ENCODE data around the gene AUTS2.

AUTS2 gene

DNA sequence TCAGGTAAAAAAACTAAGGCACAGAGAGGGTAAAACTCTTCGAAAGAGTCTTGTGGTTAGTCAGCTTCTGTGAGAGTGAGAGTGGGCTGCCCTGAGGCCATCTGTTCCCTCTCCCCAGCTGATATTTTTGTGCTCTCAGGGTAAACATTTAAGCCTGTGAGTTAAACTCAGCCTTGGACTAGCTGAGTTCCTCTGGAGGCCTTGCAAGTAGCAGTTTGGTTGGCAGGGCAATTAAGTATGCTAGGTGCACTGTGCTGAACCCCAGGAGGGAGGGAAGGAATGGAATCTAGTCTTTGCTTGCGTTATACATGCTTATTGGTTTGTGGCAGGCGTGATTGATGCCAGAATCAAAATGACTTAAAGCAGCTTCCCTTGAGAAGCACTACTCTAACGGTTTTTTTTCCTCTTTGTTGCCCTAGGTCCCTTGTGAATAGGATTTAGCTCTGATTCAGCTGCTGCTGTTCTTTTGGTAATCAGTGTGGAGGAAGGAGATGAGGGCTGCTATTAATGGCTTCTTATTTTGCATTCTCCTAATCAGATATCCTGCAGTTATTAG, 140.2 kb downstream of the AUTS2 start:
- no peak for DNase-seq

DNA sequence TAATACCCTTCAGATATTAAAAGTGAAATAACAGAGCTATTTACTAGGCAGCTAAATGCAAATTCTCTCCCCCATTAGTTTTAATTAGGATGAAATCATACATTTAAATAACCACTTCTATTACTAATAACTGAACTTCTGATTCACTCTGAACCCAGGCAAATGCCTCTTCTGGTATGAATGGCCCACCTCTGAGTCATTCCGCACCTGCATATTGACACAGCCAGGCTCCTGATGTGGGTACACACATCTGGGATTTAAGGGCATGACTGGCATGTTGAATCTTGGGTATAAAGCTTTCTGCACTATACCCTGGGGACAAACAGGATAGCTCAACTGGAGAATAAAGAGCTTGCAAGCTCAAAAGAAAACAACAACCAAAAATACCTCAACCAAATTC, 140.9 kb downstream of the AUTS2 start:
- no peak for DNase-seq

DNA sequence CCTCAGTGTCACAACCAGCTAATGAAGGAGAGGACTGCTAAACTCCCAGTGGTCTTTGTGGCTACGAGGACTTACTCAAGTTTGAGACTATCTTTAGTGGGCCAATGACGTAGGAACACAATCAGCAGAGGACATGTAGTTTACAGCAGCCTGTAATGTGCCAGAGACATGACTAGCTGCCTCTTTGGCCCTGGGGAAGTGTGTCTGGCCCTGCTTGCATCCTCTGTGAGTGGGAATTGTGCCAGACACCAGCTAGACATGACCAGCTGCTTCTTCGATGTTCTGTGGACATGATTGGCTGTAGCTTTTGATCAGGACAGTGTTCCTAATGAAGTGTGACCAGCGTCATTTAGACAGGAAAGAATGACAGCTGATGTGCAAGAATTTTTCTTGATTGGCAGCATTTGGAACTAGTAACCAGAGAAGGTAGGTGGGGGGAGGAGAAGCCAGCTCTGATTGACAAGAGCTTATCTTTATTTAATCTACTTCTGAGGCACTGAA, 141.7 kb downstream of the AUTS2 start:
- DNase-seq: no peak

DNA sequence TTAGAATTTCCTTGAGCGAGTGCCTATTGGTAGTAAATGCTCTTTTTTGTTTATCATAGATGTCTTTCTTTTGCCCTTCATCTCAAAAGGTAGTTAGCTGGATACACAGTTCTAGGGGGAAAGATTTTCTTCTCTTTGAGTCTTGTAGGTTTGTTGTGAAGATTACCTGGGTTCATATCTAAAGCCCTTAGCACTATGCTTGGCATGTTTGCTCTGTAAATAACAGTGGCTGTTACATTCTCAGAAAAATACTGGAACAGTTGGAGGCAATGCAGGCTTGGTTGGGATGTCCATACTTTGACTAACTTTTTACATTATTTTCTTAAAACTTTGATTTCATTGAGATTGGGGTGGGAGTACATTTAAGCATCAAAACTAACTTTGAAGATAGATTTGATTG, 144.0 kb downstream of the AUTS2 start:
- DNase-seq: no peak

DNA sequence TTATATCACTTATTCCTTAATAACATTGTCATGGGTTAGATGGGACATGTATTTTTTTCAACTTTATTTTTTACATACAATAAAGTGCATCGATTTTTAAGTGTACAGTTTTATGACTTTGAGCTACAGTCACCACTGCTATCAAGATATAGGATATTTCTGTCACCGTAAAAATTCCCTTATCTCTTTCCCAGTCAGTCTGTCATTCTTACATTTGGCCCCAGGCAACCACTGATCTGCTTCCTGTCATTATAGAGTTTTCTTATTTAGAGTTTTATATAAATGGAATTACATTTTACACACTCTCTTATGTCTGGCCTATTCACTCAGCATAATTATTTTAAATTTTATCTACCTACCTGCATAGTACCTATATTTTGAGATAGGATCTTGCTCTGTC, 145.2 kb downstream of the AUTS2 start:
- no peak for DNase-seq

DNA sequence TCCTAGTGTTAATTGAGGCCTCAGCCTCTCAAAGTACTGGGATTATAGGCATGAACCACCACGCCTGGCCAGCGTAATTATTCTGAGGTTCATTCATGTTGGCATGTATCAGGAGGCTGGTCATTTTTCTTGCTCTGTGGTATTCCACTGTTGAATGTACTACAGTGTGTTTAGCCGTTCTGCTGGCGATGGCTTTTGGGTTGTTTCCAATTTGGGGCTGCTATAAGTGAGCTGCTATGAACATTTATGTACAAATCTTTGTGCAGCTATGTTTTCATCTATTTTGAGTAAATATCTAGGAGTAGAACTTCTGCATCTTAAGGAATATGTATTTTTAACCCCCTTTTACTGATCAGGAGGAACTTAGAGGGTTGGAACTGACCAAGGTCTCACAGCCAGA, 145.8 kb downstream of the AUTS2 start:
- DNase-seq: no peak

DNA sequence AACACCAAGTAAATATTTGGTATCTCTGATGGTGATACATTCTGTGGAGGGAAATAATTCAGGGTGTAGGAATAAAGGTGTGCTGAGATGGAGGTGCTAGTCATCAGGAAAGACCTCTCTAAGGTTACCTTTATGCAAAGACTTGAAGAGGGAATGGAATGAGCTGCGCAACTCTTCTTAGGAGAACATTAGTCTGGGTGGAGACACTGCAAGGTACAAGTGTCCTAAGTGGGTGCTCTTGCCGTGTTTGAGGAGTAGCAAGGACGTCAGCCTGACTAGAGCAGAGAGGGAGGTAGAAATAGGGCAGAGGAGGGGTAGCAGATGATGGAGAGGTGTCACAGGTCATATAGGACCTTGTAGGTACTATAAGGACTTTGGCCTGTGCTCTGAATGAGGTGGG, 148.1 kb downstream of the AUTS2 start:
- DNase-seq: no peak

DNA sequence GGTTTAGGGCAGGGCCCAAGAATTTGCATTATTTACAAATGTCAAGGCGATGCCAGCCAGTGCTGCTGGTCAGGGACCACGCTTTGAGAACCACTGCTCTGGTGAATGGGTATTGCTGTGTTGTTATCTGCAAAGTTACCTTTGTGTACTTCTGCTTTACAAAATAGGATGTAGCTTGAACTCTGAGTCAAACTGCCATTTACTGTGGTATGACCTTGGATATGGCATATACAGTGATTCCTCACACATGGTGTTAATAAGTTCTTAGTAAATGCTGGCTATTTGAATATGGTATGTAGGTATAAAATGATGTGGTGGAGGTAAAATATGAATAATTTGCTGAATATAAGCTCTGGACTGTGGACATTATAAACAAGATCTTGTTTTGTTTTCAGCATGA, 148.9 kb downstream of the AUTS2 start:
- DNase-seq: no peak

DNA sequence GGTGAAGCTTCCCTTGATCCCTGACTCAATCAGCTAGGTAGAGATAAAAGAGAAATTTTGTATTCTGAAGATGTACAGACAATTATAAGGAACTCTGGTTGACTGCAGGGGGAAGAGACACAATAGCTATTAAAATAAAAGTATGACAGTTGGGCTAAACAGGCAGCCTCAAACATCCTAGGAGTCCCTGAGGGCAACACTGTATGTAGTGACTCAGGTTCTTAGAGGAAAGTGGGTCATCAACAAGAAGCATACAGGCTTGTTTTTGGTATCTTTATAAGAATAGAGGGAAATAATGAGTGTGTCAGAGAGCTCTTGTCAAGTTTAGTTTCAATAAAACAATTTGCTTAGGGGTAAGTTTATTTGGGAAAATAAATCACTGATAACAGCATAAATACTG, 150.3 kb downstream of the AUTS2 start:
- no peak for DNase-seq

DNA sequence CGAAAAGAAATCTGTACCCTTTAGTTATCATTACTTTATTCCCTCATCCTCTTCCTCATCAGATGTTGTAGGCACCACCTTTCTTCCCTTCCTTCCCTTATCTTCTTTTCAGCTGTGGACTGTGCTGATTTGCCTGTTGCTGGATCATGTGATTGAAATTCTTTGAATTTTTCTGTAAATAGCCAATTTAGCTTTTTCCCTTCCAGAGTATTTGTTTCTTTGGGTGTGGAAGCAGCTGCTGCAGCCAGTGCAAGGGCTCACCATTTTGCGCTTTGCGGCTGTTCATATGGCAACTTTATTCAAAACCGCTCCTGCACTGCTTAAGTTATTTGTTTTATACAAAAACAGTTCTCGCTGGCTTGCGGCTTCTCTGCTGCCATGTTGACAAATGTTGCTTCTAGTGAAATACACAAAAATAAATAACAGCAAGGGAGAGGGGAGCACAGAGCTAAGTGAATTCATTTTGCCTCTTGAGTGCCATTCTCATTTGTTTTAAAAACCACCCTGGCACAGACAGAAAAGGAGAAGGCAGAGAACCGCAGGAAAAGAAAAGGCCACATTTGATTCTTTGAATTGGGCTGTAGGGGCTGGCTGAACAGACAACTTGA, 151.2 kb downstream of the AUTS2 start:
- DNase-seq: no peak

DNA sequence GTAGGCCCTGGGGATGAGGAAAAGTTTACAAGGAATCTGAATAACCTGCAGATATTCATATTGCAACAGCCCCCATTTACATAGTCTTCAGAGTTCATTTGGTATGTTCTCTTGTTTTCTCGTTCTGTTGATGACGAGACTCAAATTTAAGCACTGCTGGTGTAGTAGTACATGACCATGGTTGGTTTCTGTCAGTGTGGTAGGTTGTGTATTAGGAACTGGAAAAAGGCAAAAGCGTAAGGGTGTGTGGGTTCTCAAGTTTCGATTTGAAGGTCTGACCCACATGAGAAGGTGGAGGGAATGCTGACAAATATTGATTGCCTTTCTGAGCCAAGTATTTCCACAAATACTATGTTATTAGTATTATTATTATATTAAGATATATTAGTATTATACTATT, 151.7 kb downstream of the AUTS2 start:
- no peak for DNase-seq

DNA sequence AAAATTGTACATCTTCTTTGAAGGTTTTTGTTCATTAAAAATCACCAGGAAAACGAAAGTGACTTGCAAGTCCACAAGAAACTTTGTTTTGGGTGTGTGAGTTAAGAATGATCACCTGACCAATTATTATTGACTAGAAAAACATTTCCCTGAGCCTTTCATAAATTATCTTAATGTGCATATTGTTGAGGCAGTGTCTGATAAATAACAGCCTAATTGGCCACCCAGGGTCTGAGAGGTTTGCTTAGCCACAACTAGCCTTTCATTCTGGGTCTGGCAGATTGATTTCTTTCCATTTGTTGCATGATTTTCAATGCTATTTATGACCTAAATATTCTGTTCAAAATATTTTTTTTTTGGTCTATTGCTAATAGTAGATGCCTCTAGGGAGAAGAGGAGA, 152.8 kb downstream of the AUTS2 start:
- DNase-seq: no peak

DNA sequence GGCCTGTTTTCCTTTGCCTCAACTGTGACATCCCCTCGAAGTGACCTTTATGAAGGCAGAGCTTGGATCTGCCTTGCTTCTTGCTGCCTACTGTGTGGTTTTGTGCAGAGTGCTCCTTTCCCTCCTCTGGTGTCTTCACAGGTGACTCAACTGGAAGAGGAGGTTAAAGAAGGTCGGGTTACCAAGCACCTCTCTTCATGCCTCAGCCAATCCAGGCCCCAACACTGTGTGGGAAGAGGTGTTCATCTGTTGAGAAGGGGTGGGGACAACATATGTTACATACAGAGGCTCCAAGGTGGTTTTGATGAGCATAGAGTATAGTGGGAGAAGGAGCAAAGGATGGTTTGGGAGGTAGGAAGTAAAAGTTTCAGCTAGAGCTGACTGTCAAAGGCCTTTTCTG, 155.7 kb downstream of the AUTS2 start:
- no peak for DNase-seq

DNA sequence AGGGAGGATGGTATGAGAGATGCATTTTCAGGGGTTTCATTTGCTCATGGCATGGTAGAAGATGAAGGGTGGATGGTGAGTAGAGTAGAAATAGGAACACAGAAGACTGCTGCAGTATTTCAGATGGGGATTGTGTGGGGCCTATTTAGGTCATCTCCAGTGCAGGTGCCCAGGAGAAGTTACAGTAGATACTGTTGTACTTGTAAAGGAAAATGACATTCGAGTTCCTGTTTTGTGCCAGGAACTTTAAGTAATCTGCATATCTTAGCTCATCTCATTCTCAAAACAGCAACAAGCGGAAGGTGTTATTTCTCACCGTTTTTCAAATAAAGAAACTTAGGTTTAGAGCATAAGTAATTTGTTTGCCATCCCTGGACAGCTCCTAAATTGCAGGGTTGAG, 156.2 kb downstream of the AUTS2 start:
- no peak for DNase-seq

DNA sequence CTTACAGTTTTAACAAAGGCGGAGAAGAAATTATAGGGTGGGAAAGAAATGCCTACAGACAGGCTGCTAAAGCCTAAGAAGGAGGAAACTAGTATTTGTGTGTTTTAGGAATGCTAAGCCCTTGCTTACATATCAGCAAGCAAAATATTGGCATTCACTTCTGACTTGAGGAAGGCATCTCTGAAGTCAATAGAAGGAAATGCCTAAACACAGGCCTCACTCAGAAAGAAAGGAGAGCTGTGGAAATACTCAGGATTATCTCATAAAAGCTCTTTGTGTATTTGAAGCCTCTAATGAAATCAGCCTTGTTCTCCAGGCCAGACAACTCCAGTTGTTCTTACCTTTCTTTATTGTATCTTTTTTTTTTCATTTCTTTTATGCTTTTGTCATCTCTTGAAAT, 158.0 kb downstream of the AUTS2 start:
- no peak for DNase-seq

DNA sequence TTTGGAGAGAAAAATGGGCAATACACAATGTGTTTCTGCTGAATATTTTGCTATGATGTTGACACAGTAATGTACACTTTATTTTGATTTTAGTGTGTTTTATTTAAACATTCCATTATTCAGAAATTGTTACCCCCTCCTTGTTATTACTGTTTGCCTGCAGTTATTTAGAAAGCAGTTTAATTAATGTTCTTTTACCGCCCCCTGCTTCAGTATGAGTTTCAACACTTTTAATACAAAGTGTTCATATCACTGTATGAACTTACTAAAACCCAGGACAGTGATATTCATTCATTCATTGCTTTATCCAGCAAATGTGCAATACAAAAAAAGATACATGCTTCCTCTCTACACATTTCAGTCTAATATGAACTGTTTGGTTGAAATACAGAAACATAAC, 159.3 kb downstream of the AUTS2 start:
- DNase-seq: no peak

DNA sequence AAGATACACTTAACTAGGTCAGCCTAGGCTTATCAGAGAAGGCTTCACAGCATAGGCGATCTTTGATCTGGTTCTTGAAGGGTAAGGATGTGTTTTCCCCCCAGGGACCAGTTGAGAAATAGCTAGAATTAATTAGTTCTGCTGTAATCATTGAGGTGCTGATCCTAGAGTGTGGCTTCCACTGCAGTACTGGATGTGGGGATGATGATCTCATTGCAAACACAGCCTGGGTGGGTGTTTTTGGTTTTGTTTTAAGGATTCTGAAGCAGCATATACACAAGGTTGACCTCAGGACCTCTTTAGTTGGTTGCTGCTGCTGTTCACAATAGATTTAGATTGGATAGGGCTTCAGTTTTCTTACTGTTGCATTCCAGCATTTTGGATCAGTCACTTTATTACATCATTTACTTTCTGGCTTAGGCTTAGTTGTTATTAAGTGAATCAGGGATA, 159.7 kb downstream of the AUTS2 start:
- no peak for DNase-seq

DNA sequence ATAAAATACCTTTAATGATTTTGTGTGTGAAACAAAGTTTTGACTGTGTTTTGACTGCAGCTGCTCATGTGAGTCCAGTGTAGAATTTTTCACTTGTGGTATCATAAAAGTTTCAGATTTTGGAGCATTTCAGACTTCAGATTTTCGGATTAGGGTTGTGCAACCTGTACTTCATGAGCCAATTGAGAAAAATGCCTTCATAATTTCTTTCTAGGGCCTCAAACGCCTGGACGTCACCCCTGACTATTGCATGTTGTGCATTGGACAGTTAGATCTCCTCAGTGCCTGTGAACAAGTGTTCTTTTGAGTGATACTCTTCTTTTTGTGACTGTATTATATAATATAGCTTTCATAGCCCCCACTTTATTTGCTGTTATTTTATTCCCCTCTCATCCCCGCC, 161.1 kb downstream of the AUTS2 start:
- no peak for DNase-seq

DNA sequence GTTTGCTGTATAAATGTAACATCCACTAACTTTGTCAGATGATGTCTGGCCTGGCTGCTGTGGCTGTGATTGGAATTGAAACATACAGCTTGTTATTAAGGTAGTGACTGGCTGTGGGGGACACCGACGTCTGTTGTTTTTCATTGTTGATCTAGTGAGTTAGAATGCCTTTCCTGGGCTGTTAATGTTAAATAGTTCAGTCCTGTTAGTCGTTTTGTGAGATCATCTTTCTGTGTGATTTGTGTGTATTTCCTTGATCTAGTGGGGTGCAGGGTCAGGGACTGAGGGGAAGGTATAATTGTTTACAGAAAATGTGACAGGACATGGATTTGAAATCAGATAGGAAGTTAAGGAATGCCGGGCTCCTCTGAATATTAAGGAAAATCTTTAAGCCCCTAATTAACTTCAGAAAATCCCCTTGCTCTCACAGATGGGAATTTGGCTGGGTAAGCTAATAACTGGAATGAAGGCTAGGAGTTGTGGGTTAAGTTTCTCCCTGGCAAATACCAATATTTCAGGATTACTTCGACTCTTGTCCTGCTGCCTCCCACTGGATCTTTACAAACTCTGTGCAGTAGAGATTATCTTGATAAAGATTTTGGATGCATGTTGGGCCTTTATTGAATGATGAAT, 163.1 kb downstream of the AUTS2 start:
- no peak for DNase-seq

DNA sequence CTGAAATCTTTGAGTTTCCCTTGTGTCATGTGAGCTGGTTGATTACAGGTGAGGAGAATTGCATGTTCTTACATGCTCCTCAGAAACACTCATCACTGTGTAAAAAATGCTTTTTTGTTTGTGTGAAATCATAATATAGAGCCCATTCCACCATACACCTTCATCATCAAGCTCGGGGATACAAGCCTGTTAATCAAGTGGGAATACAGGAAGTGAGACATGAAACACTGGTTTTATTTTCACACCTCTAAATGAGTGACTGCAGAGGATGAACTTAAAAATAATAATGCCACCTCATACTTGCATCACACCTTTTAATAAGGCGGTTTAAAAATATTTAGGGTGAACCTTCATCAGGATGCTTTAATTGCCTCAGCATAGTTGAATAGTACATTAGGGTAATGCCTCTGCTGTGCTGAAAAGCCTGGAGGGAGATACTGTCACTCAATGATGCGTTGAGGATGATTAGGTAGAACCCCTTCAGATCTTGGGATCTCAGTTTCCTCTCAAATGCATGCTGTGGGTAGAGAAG, 164.6 kb downstream of the AUTS2 start:
- DNase-seq: no peak

DNA sequence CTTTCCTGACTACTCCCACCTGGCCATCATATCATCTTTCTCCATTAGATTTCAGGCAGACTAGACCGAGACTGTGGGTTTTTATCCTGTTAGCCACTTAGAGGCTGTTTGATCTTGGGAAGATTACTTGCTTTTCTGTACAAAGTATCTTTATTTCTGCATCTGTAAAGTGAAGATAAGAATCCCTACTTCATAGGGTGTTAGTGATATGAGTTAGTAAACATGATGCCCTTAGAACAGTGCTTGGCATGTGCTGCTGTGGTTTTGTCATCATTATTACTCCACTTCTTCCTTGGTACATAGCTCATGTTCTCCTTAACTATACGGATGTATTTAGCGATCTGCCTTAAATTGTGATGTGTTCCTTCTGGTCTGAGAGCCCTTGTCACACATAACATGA, 165.2 kb downstream of the AUTS2 start:
- DNase-seq: no peak

DNA sequence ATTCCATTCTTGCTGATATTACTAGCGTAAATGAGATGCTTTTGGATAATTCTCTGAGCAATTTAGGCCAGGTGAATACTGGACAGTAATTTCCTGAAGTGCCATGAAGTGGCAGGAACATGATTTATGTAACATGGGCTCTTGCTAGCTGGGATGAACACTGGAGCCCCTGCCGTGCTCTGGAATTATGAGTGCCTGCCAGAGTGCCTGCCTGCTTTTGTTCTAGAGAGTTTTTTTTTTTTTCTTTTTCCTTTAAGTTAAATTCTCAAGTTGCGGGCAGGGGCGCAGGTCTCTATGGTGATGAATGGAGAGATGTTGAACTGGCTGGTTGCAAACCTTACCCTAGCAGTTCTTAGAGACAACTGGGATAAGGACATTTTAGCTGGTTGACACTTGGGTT, 165.9 kb downstream of the AUTS2 start:
- DNase-seq: no peak

DNA sequence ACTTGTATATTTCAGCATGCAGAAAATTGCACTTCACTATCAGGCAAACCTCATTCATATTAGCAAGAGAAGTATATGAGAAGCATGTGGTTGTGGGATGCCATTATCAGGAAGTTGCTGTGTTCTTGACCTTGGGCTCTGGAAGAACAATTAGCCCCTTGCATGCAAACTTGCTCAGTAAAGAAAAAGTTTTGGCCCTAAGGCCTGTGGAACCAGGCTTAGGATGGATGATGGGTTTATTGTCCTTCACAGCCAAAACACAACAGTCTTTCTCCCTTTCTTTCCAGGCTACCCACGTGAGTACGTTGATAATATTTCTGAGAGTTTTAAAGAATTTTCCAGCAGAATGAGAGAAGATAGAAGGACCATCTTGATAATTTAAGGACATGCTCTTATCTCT, 166.4 kb downstream of the AUTS2 start:
- no peak for DNase-seq

DNA sequence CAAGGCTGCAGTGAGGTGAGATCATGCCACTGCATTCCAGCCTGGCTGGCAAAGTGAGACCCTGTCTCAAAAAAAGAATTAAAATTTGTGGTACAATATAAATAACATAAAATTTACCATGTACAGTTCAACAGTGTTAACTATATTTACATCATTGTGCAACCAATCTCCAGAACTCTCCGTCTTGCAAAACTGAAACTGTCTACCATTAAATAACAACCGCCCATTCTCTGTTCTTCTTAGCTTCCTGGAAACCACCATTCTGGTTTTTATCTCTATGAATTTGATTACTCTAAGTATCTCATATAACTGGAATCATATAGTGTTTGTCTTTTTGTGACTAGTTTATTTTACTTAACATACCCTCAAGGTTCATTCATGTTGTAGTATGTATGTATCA, 167.6 kb downstream of the AUTS2 start:
- no peak for DNase-seq

Measured in CD4-positive, alpha-beta T cell treated with Interleukin-10 for 1 hour (primary cell).